ENCODE data around the gene ZNF592.
"Not testable (repeated sequence)": the region's sequence is repeated elsewhere in the genome, so short reads cannot be mapped to it uniquely, and the experiment has no call there.

The ZNF592 gene

GRCh38 chr15:84748274-84749110 is at the start of gene ZNF592:
Gene ZNF592 (plus strand): TSS chr15:84748592. CDS start chr15:84782676, 34,084 bp downstream.
- DNase-seq (ENCODE audit: low spot score): peak; percentile 61

GRCh38 chr15:84699538-84700191 is 48.7 kb upstream of the ZNF592 start:
- no peak for DNase-seq (ENCODE audit: low spot score)

GRCh38 chr15:84702961-84703482 is 45.4 kb upstream of the ZNF592 start:
- DNase-seq (ENCODE audit: low spot score): peak; percentile 79

GRCh38 chr15:84703808-84704207 is 44.6 kb upstream of the ZNF592 start:
- no peak for DNase-seq (ENCODE audit: low spot score)

- DNase-seq (ENCODE audit: low spot score): no peak
Measured at GRCh38 chr15:84714372-84714771, 34.0 kb upstream of the ZNF592 start.

- DNase-seq (ENCODE audit: low spot score): no peak
Measured at GRCh38 chr15:84714821-84715220, 33.6 kb upstream of the ZNF592 start.

GRCh38 chr15:84715441-84716035 is 32.9 kb upstream of the ZNF592 start:
- DNase-seq (ENCODE audit: low spot score): no peak

- peak; percentile 94 for DNase-seq (ENCODE audit: low spot score)
Measured at GRCh38 chr15:84716036-84716732, 32.2 kb upstream of the ZNF592 start, which contains the start of gene SEC11A. Gene SEC11A (minus strand): TSS chr15:84716139. CDS start chr15:84716075, 64 bp downstream.

GRCh38 chr15:84721371-84721770 is 27.0 kb upstream of the ZNF592 start:
- DNase-seq (ENCODE audit: low spot score): no peak

GRCh38 chr15:84722628-84723027 is 25.8 kb upstream of the ZNF592 start:
- no peak for DNase-seq (ENCODE audit: low spot score)

GRCh38 chr15:84725001-84725491 is 23.3 kb upstream of the ZNF592 start:
- DNase-seq (ENCODE audit: low spot score): peak; percentile 52

GRCh38 chr15:84727429-84727828 is 21.0 kb upstream of the ZNF592 start:
- DNase-seq (ENCODE audit: low spot score): no peak

GRCh38 chr15:84731774-84732173 is 16.6 kb upstream of the ZNF592 start:
- DNase-seq (ENCODE audit: low spot score): no peak

- peak; percentile 61 for DNase-seq (ENCODE audit: low spot score)
Measured at GRCh38 chr15:84734794-84735479, 13.5 kb upstream of the ZNF592 start.

GRCh38 chr15:84735480-84736061 is 12.8 kb upstream of the ZNF592 start:
- not testable (repeated sequence) for DNase-seq (ENCODE audit: low spot score)

GRCh38 chr15:84736375-84736774 is 12.0 kb upstream of the ZNF592 start:
- no peak for DNase-seq (ENCODE audit: low spot score)

- no peak for DNase-seq (ENCODE audit: low spot score)
Measured at GRCh38 chr15:84737005-84737404, 11.4 kb upstream of the ZNF592 start.

- no peak for DNase-seq (ENCODE audit: low spot score)
Measured at GRCh38 chr15:84740691-84741090, 7.7 kb upstream of the ZNF592 start.

- no peak for DNase-seq (ENCODE audit: low spot score)
Measured at GRCh38 chr15:84741121-84741520, 7.3 kb upstream of the ZNF592 start.

- DNase-seq (ENCODE audit: low spot score): peak; percentile 69
Measured at GRCh38 chr15:84747416-84748273, 747 bp upstream of the ZNF592 start.

Measured in pons (tissue), 1 donor.